Kidney tubule cell (primary cell): ENCODE data around the gene PPP1R36.
A peak's percentile ranks its signal among the peaks of the same experiment; 100 is the strongest.
"Not testable (repeated sequence)": the region's sequence is repeated elsewhere in the genome, so short reads cannot be mapped to it uniquely, and the experiment has no call there.

Experiments
- DNase-seq: peaks from one replicate; pipeline ENCODE4 v3.0.0-alpha.2; 2018; ENCODE audit warnings: low spot score

The PPP1R36 gene

DNA sequence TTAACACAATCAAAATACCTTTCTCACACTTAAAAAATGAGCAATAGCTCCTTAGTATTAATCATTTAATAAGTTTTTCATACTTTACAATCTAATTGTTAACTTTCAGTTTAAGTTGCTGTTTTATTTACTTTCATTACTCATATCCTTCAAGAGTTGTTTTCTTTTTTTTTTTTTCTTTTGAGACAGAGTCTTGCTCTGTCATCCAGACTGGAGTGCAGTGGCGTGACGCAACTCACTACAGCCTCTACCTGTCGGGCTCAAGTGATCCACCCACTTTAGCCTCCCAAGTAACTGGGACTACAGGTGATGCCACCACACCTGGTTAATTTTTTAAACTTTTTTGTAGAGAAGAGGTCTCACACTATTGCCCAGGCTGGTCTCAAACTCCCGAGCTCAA is 29.1 kb upstream of the PPP1R36 start:
- DNase-seq: peak; percentile 39

DNA sequence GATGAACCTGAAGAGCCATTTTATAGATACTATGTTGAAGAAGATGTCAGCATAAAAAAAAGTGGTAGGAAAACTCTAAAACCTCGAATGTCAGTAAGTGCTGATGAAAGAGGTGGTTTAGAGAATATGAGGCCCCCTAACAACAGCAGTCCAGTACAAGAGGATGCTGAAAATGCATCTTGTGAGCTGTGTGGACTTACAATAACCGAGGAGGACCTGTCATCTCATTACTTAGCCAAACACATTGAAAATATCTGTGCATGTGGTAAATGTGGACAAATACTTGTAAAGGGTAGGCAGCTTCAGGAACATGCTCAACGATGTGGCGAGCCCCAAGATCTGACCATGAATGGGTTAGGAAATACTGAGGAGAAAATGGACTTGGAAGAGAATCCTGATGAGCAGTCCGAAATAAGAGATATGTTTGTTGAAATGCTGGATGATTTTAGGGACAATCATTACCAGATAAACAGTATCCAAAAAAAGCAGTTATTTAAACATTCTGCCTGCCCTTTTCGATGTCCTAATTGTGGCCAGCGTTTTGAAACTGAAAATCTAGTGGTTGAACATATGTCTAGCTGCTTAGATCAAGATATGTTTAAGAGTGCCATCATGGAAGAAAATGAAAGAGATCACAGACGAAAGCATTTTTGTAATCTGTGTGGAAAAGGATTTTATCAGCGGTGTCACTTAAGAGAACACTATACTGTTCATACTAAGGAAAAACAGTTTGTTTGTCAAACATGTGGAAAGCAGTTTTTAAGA is 27.0 kb upstream of the PPP1R36 start:
- DNase-seq: no peak

DNA sequence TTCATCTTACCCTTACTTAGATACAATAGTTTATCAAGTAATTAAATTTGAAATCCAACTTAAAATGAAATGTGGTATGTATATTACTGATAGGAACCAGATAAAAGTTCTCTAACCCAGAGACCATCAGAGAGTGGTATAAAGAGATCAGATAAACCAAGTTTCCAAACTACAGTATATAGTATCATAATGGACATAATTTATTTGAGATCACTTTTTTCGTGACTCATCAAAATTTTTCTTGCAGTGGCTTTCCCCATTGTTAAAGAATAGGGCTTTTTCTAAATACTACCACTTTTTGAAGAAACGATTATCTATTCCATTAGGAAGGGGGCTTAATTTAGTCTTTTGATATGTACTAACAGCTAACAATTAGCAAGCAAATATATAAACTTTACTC is 24.4 kb upstream of the PPP1R36 start:
- DNase-seq: no peak

DNA sequence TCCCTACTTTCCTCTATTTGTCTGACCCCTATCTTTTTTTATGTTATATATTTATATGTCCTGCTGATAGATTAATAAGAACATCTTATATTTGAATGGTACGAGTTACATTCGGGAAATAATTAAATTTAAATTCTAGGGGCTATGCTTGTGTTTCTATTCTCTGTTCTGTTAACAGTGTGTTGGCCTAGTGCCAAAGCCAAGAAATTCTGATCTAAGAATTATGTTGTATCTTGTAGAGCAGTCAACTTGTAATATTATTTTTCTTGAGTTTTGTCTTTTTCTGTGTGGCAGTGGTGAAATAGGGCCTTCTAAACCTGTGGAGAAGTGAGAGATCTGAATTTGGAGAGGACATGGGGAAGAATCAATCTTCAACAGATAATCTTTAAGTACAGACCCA is 18.2 kb upstream of the PPP1R36 start:
- DNase-seq: no peak

DNA sequence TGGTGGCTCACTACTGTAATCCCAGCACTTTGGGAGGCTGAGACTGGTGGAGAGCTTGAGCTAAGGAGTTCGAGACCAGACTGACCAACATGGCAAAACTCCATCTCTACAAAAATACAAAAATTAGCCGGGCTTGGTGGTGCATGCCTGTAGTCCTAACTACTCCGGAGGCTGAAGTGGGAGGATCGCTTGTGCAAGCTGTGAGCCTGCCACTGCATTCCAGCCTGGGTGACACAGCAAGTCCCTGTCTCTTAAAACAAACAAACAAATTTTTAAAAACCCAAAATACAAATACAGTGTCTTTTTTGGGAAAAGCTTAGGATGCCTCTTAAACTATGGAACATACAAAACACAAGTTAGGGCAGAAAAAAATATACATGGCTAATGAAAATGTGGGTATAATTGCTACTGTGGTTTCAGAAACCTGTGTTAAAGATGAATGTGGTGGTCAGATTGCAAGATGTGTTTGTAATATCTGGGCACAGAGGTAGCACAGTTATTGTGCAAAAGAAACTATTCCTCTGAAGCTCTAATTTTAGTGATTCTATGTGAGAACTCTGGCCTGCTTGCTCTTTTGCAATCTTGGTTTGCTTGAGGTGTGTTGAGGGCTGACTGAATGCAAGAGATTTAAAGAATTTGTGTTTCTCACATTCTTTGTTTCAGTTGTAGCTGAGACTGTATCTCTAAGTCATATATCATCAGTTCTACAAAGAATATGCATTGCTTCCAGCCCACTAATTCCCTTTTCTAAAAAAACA is 13.1 kb upstream of the PPP1R36 start:
- DNase-seq: no peak

DNA sequence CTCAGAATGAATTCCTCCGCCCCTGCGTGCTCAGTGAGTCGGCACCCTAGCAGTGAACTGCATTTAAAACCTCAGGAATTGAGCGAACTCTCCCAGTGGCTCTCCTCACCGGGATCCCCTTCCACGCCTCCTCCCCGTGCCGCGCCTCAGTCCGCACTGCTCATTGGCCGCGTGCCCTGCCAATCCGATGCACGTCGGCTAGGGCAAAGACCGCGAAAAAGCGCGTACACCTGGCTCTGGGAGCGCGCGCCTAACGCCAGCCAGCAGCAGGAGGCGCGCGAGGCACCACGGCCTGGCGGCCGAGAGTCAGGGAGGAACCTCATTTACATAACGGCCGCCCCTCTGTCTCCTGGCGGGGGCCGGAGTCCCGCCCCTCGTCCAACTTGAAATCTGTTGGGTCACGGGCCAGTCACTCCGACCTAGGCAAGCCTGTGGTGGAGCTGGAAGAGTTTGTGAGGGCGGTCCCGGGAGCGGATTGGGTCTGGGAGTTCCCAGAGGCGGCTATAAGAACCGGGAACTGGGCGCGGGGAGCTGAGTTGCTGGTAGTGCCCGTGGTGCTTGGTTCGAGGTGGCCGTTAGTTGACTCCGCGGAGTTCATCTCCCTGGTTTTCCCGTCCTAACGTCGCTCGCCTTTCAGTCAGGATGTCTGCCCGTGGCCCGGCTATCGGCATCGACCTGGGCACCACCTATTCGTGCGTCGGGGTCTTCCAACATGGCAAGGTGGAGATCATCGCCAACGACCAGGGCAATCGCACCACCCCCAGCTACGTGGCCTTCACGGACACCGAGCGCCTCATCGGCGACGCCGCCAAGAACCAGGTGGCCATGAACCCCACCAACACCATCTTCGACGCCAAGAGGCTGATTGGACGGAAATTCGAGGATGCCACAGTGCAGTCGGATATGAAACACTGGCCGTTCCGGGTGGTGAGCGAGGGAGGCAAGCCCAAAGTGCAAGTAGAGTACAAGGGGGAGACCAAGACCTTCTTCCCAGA is 9.3 kb upstream of the PPP1R36 start, which contains the start of gene HSPA2:
HSPA2 (plus strand) TSS at position 534 of the 995 bp plus-strand sequence; CDS start at position 643, 109 bp downstream.
- peak; percentile 100 for DNase-seq

DNA sequence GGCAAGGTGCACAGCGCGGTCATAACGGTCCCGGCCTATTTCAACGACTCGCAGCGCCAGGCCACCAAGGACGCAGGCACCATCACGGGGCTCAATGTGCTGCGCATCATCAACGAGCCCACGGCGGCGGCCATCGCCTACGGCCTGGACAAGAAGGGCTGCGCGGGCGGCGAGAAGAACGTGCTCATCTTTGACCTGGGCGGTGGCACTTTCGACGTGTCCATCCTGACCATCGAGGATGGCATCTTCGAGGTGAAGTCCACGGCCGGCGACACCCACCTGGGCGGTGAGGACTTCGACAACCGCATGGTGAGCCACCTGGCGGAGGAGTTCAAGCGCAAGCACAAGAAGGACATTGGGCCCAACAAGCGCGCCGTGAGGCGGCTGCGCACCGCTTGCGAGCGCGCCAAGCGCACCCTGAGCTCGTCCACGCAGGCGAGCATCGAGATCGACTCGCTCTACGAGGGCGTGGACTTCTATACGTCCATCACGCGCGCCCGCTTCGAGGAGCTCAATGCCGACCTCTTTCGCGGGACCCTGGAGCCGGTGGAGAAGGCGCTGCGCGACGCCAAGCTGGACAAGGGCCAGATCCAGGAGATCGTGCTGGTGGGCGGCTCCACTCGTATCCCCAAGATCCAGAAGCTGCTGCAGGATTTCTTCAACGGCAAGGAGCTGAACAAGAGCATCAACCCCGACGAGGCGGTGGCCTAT is 8.3 kb upstream of the PPP1R36 start:
- peak; percentile 25 for DNase-seq

DNA sequence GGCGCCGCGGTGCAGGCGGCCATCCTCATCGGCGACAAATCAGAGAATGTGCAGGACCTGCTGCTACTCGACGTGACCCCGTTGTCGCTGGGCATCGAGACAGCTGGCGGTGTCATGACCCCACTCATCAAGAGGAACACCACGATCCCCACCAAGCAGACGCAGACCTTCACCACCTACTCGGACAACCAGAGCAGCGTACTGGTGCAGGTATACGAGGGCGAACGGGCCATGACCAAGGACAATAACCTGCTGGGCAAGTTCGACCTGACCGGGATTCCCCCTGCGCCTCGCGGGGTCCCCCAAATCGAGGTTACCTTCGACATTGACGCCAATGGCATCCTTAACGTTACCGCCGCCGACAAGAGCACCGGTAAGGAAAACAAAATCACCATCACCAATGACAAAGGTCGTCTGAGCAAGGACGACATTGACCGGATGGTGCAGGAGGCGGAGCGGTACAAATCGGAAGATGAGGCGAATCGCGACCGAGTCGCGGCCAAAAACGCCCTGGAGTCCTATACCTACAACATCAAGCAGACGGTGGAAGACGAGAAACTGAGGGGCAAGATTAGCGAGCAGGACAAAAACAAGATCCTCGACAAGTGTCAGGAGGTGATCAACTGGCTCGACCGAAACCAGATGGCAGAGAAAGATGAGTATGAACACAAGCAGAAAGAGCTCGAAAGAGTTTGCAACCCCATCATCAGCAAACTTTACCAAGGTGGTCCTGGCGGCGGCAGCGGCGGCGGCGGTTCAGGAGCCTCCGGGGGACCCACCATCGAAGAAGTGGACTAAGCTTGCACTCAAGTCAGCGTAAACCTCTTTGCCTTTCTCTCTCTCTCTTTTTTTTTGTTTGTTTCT is 7.6 kb upstream of the PPP1R36 start:
- no peak for DNase-seq

DNA sequence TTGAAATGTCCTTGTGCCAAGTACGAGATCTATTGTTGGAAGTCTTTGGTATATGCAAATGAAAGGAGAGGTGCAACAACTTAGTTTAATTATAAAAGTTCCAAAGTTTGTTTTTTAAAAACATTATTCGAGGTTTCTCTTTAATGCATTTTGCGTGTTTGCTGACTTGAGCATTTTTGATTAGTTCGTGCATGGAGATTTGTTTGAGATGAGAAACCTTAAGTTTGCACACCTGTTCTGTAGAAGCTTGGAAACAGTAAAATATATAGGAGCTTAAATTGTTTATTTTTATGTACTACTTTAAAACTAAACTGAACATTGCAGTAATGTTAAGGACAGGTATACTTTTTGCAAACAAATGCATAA is 6.9 kb upstream of the PPP1R36 start:
- DNase-seq: no peak

DNA sequence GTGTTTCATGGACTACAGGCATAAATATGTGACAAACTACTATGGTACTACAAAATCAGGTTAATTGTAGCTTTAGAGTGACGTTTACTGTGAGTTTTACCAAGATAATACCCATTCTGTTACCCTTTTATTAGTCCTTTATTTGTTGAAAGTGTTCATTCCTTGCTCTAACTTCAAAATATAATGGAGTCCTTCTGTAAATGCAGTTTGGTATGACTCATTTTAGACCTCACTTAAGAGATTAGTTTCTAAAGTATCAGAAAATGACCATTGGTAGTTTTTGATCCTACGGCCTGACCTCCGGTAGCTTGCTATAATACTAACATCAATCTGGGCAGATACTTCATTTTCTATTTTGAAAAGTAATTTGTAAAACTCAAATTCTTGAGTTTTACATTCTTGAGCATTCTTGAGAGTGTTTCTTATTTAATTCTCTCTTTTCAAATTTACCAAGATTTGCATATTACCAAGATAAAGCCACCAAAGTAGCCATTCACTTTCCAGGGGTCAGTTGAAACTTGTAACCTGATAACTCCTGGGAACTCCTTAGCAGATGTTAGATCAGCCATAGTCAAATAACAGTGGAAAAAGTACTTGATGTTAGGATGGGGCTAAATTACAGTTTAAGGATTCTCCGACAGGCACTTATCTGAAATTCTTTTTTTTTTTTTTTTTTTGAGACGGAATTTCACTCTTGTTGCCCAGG is 5.0 kb upstream of the PPP1R36 start:
- no peak for DNase-seq

DNA sequence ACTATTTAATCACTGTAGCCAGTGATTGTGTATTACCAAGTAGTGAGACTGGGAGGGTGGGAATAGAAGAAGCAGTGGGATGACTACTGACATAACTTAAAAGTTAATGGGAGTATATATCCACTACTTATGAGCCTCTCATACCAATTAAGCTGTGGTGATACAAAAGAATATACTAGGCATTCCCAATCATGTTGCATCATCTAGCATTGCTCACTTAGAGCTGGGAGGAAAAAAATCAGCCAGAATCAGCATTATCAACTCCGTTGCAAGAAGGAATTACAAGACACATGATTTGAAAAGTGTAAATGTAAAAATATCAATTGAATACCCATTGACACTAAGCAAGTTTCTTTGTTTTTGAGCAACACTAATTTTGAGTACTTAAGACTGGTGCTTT is 745 bp upstream of the PPP1R36 start:
- DNase-seq: no peak

DNA sequence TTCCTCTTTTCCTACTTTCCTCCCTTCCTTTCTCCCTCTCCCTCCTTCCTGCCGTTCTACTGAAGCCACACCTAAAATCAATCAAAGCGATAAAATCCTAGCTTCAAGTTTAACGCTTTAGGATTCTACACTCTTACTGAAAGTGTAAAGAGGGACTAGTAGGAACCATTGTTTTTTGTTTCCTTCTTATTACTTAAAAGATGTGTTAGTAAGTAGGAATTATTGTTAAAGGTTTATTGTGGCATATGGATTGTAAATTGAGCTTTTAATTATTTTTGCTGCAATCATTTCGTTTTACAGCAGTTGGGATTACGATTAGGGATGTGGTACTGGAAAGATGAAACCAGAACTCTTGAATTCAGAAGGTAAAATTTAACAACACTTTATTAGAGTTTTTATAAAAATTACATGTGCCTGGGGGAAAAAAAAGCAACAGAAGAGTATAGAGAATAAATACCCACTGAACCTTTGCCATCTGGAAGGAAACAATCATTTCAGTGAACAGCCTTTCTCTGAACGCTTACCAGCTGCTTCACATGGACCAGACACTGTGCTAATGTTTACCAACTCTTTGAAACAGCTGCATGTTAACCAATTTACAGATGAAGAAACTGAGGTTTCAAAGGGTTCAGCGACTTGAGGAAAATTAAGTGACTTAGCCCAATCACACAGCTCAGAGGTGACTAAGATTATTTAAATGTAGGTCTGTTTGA is 1.0 kb downstream of the PPP1R36 start:
- no peak for DNase-seq

DNA sequence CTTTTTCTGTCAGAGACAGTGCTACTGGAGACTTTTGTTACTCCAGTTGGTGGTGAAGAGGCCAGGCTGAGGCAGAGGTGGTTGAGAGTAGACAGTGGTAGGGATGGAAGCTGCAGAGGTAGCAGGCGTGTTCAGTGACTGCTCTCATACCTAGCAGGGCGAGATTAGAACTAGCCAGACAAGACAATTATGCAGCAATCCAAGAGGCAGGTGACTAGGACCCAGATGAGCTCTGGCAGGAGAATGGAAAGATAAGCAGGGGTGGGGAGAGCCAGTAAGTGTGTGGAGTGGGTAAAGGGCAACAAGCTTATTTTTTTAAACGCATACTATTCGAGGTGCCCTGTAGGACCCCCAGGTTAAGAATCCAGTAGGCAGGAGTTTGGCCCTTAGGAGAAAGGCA is 4.8 kb downstream of the PPP1R36 start:
- no peak for DNase-seq

DNA sequence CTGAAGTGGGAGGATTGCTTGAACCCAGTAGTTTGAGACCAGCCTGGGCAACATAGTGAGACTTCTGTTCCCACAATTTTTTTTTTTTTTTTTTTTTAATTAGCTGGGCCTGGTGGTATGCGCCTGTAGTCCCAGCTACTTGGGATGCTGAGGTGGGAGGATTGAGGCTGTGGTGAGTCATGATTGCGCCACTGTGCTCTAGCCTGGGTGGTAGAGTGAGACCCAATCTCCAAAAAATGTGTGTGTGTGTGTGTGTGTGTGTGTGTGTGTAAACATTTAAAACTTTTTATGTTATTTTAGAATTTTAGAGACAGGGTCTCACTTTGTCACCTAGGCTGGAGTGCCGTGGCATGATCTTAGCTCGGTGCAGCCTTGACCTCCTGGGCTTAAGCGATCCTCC is 6.8 kb downstream of the PPP1R36 start:
- DNase-seq: no peak

DNA sequence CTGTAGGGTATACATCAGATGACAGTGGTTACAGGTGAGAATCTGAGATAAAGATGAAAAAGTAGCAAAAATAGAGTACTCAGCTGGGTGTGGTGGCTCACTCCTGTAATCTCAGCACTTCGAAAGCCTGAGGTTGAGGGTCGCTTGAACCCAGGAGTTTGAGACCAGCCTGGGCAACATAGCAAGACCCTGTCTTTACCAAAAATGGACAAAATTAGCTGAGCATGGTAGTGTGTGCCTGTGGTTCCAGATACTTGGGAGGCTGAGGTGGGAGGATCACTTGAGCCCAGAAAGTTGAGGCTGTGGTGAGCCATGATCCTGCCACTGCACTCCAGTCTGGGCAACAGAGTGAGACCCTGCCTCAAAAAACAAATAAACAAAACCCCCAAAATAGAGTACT is 8.5 kb downstream of the PPP1R36 start:
- not testable (repeated sequence) for DNase-seq

DNA sequence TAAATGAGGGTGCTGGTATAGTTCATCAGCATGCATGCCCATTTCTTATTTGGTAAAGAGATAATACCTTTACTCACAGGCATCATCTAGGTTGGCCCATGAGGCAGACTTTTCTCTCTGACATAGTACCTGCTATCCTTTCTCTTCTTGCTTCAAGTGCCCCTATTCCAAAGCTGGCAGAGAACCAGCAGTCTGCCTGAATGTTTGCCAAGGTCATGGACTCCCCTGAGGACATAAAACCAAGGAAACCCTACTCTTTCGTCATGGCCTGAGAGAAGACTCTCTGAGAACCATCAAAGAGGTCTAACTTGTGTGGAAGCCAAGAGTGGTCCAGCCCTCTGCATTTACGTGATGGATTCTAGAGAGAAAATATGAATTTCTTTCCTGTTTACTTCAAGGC is 11.9 kb downstream of the PPP1R36 start:
- no peak for DNase-seq

DNA sequence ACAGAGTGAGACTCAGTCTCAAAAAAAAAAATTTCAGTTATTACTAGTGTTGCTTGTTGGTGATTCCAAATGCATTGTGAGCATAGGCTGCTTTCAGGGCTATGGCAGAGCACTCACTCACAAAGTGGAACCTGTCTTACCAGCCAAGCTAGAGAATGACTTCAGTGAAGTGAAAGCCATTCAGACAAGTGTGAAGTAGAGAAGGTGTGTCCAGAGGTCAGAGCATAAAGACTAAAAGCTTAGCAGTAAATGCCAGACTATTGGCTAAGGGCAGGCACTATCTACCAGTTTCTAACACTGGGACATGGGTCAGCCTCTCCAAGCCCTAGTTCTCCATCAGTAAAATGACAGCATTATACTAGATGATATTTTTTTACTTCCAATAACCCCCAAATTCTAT is 12.7 kb downstream of the PPP1R36 start:
- no peak for DNase-seq

DNA sequence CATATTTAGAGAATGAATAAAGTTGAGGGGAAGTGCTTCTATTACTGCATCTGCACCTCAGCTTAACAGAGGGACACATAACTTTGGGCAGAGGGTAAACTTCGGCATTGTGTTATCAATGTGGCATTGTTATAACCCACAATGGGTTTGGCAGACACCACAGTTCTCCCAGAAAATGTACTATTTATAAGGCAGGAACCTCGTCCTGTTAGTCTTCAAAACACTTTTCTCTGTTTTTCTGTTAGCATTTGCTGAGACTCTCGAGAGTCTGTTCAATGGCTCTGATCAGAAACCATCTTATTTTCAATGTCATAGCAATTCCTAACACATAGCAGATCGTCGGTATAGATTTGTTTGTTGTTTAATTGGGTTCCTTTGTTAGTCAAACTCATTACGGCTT is 13.9 kb downstream of the PPP1R36 start:
- no peak for DNase-seq

DNA sequence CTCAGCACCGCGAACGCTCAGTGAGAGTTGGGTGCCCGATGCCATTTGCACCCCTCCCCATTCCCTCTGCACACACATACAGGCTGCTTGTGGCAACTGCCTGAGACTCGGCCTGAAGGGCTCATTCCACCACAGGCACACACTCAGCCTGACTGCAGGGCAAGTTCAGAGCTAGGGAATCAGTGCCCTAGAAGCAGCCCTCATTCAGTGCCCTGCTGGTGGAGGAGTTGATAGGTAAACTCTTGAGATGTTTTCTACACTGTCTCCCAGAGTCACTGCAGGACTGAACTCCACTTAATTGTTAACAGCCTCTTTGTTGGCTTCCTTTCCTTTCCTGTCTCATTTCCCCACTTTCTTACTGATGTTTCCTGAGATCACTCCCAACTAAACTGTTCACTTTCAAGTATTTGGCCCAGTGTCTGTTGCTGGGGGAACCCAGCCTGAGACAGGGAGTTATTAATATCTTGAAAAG is 16.9 kb downstream of the PPP1R36 start:
- DNase-seq: no peak
